ENCODE data around the gene WNT2B. TPM values are rescaled to one million over a fixed set of nuclear protein-coding genes. Genes with fewer than 3 reads are reported as not detected.

WNT2B gene
- total RNA-seq, 2 donors from 2014 or later = 3.2 to 19.7 TPM

- WGBS = 29% methylated on average over 3 of the region's 3 CpGs
- H3K27me3 ChIP-seq (replicated peaks; ENCODE audit: insufficient read depth) = no peaks in the 10 kb centered on the region
- no peak overlapping the region for H3K4me3 ChIP-seq
- intact Hi-C loops (cut with DNase I) = no loop called here
- peak; percentile 36 for DNase-seq (ENCODE audit: low spot score)
- no peaks in the 10 kb centered on the region for H3K36me3 ChIP-seq
- no peaks in the 10 kb centered on the region for H3K4me1 ChIP-seq (replicated peaks)
- H3K27ac ChIP-seq = peak overlapping the region; percentile 11 to 46
- no peaks in the 10 kb centered on the region for H3K9me3 ChIP-seq
- TF ChIP-seq POLR2AphosphoS5 (IDR thresholded peaks at IDR 0.05) (peak; percentile 85), CTCF (IDR thresholded peaks at IDR 0.05) (no peak)
Measured at GRCh38 chr1:112548547-112548946, 39.8 kb downstream of the WNT2B start.

GRCh38 chr1:112549590-112549989 is 40.8 kb downstream of the WNT2B start:
- H3K27me3 ChIP-seq (replicated peaks; ENCODE audit: insufficient read depth) = no peaks in the 10 kb centered on the region
- no peaks in the 10 kb centered on the region for H3K9me3 ChIP-seq
- H3K27ac ChIP-seq = peak overlapping the region in 1 of 2 donors; percentile 46
- no peak overlapping the region for H3K4me3 ChIP-seq
- H3K4me1 ChIP-seq (replicated peaks) = no peaks in the 10 kb centered on the region
- intact Hi-C loops (cut with DNase I) = no loop called here
- TF ChIP-seq POLR2AphosphoS5 (IDR thresholded peaks at IDR 0.05) (no peak), POLR2A (IDR thresholded peaks at IDR 0.05) (no peak), CTCF (IDR thresholded peaks at IDR 0.05) (no peak)
- DNase-seq (ENCODE audit: low spot score) = no peak
- 67% methylated on average over 2 of the region's 2 CpGs for WGBS
- no peaks in the 10 kb centered on the region for H3K36me3 ChIP-seq

GRCh38 chr1:112554411-112554810 is 45.6 kb downstream of the WNT2B start:
- H3K27me3 ChIP-seq (replicated peaks; ENCODE audit: insufficient read depth) = no peaks in the 10 kb centered on the region
- H3K27ac ChIP-seq = no peak overlapping the region

GRCh38 chr1:112557385-112557784 is 48.6 kb downstream of the WNT2B start:
- Histone ChIP-seq H3K36me3 (no peaks in the 10 kb centered on the region), H3K27ac (no peak overlapping the region), H3K4me1 (replicated peaks) (no peaks in the 10 kb centered on the region), H3K4me3 (no peak overlapping the region), H3K9me3 (no peaks in the 10 kb centered on the region), H3K27me3 (replicated peaks; ENCODE audit: insufficient read depth) (no peaks in the 10 kb centered on the region)
- 94% methylated on average over 1 of the region's 1 CpG for WGBS
- no peak for DNase-seq (ENCODE audit: low spot score)
- TF ChIP-seq POLR2A (IDR thresholded peaks at IDR 0.05) (no peak), POLR2AphosphoS5 (IDR thresholded peaks at IDR 0.05) (no peak), CTCF (IDR thresholded peaks at IDR 0.05) (no peak)
- intact Hi-C loops (cut with DNase I) = no loop called here

More at GRCh38 chr1:112554411-112554810, 45.6 kb downstream of the WNT2B start:
- Histone ChIP-seq H3K4me1 (replicated peaks) (no peaks in the 10 kb centered on the region), H3K36me3 (no peaks in the 10 kb centered on the region), H3K9me3 (no peaks in the 10 kb centered on the region), H3K4me3 (no peak overlapping the region)
- intact Hi-C loops (cut with DNase I) = no loop called here
- TF ChIP-seq CTCF (IDR thresholded peaks at IDR 0.05) (no peak), POLR2AphosphoS5 (IDR thresholded peaks at IDR 0.05) (no peak), POLR2A (IDR thresholded peaks at IDR 0.05) (no peak)
- DNase-seq (ENCODE audit: low spot score) = no peak

GRCh38 chr1:112558634-112559033 is 49.9 kb downstream of the WNT2B start:
- no peak for TF ChIP-seq POLR2A (IDR thresholded peaks at IDR 0.05)
- TF ChIP-seq POLR2AphosphoS5 (IDR thresholded peaks at IDR 0.05) = no peak
- TF ChIP-seq CTCF (IDR thresholded peaks at IDR 0.05) = no peak
- H3K36me3 ChIP-seq = no peaks in the 10 kb centered on the region
- intact Hi-C loops (cut with DNase I) = no loop called here
- H3K4me1 ChIP-seq (replicated peaks) = no peaks in the 10 kb centered on the region
- 93% methylated on average over 3 of the region's 3 CpGs for WGBS
- no peak for DNase-seq (ENCODE audit: low spot score)
- H3K27me3 ChIP-seq (replicated peaks; ENCODE audit: insufficient read depth) = no peaks in the 10 kb centered on the region
- H3K27ac ChIP-seq = no peak overlapping the region
- H3K4me3 ChIP-seq = no peak overlapping the region
- H3K9me3 ChIP-seq = no peaks in the 10 kb centered on the region
